A204.1 (cell line): ENCODE measurements around the gene ARHGAP19.

ENCODE experiments used
- FAIRE-seq: peaks from 2 replicates; lab custom pipeline; 2012; peaks lifted over from hg19 to GRCh38; lab: Jason Lieb, UNC

Gene ARHGAP19

DNA sequence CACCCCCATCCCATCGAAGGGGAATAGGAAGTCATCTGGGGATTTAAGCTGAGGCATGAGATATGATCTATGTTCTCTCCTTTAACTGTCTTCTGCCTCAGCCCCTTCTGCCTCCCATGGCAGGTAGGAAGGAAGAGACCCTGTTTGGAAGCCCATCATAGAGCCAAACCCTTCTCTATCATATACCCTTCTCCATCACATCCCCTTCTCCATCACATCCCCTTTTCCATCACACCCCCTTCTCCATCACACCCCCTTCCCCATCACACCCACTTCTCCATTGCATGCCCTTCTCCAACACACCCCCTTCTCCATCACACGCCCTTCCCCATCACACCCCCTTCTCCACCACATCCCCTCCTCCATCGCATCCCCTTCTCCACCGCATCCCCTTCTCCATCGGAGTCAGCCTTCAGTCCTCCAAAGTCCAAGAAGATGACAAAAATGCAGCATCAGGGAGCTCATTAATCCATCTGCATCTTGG, 99.4 kb downstream of the ARHGAP19 start:
- FAIRE-seq: no peak

DNA sequence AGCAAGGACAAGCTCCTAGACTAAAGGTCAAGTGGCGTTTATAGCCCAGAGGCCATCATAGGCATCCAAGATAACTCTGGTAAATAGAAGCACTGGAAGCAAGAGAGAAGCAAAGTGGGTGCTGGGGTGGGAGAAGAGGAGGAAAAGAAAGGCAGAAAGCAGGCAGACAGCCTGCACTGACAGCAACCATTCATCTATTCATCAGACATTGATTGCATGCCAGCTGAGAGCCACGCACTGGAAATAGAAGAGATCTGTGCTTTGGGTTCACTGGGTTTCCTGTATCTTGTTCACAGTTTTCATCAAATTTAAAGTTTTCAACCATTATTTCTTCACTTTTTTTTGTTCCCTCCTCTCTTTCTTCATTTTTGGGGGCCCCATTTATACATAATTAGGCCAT, 102.0 kb downstream of the ARHGAP19 start:
- FAIRE-seq: no peak

DNA sequence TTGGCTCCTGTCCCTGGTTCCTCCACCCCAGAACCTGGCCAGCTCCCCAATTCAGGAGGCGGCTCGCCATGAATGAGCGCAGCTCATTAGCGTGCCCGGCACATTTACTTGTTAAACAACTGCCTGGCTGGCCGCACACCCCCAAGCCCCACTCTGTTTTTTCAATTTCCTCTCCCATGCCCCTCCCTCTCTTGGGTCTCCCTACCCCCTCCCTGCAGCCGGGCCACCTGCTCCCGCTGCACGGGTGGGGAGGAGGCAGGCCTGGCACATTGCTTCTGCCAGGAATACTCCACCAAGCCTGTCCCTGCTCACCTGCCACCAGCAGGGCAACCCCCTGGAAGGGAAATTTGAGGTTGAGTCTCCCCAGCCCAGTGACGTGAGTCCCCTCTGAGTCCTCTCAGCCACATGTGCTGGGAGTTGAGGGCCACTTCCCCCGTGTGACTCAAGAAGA, 104.2 kb downstream of the ARHGAP19 start:
- FAIRE-seq: no peak

DNA sequence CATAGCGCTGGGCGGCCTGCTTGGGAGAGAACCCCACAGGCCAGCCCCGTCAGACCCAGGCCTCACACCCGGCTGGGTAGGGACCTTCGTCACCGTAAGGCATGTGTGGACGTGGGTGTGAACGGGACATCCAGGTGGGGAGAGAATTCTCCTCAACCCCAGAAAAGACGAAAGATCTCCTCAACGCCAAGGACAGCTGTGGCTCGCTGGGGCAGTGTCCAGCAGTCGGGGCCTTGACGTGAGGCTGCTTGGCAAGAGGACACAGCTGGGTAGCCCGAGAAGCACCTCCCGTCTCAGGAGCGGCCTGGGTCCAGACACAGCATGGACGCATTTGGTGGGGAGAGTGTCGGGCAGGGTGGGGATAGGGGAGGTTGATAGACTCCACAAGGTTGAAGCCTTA, 105.5 kb downstream of the ARHGAP19 start:
- FAIRE-seq: no peak

DNA sequence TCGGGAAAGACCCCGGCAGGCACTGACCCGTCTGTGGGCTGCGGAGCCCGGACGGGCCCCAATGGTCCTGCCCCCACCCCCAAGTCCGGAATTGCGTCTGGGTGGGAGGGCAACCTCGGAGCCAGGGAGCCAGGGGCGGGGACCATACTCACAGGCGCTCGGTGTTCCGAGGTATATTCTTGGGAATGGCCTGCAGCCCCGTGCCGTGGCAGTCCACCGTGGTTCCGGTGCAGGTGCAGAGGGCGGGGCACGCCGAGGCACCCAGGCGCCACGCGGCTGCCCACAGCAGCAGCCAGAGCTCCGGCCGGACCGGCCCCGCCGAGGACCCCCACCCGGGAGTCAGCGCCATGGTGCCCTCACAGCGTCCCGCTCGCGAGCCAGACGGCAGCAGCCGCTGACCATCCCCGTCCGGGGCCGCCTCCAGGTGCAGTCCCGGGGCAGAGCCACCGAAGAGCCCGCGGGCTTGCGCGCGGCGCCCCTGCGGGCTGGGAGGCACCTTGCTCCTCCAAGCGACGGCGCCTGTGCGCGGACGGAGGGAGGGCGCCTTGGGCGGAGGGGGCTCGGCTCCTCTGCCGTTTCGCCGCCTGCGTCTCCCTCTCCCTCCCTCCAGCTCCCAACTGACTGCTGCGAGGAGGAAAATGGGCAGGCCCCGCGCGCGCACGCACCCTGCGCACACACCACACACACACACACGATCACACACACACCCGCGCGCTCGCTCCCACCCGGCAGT, 106.9 kb downstream of the ARHGAP19 start, which contains the start of gene SLIT1:
Gene SLIT1, minus strand, starts transcription at position 634 of the 733 bp plus-strand sequence. Its CDS starts 285 bp downstream, at position 349.
- FAIRE-seq: no peak

DNA sequence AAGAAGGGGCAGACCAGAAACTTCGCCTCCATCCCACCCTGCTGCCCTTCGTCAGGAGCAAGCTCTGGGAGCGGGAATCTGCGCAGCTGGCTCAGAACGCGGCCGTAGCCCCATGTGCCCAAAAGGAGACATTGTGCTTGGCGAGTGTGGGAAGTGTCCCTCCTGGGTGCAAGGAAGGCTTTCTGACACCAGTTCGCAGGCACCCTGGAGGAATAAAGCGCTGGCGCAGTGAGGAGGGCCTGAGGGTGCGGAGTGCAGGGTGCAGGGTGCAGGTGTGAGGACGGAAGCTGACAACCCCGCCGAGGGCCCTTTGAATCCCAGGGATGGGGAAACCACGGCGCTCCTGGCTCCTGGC, 107.5 kb downstream of the ARHGAP19 start:
- no peak for FAIRE-seq

DNA sequence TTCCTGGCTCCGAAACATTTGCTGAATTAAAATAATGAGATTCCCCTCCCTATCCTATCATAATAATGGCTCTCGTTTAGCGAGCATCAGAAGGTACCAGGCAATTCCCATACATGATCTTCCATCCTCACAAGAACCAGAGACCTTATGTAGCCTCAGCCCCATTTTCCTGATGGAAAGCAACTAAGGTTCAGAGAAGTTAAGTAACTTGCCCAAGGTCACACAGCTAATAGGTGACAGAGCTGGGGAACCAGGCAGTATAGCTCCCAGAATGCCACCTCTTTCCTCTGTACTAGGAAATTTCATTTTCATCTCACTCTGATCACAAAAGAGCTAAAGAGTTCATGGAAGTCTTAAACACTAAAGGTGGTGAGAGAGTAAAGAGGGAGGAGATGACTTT, 109.1 kb downstream of the ARHGAP19 start:
- no peak for FAIRE-seq

DNA sequence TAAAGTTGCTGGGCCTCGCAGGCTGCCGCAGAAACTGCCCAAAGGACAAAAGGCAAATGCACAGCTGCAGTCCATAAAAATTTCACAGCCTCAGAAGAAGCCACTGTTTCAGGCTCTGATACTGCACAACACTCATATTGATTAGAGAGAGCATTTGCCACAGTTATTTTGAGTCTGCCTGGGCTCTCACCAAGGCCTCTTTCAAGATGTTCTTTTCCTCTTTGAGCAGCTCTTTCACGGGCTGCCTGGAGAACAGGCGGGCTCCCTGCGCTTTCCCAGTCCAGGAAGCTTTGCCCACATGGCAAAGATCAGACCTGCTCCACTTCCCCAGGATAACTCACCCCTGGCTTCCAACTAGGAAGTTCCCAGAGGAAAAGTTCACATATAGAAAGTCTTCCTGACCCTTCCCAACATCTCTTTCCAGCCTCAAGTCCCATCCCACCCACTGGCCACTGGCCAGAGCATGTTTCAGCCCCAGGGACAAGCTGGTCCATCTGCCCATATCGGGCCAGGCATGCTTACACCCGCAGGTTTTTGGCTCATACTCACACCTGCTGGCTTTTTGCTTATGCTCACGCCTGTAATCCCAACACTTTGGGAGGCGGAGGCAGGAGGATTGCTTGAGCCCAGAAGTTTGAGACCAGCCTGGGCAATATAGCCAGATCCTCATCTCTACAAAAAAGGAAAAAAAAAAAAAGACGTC, 110.0 kb downstream of the ARHGAP19 start:
- no peak for FAIRE-seq

DNA sequence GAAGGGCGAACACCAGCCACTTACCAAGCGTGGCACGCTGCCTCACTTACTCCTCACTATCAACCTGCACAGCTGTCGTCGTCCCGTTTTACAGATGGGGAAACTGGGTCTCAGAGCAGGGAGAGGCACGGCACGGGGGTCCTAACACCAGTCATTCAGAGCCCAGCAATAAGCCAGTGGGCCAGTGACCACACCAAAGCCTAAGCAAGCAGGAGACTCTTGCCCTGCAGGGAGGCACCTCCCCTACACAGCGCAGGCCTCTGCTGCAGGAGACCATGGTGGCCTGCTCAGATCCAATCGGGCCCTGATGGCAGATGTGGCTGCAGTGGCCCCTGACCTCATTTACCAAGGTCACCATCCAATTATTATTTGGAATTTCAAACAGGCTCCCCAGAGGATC, 111.5 kb downstream of the ARHGAP19 start:
- no peak for FAIRE-seq

DNA sequence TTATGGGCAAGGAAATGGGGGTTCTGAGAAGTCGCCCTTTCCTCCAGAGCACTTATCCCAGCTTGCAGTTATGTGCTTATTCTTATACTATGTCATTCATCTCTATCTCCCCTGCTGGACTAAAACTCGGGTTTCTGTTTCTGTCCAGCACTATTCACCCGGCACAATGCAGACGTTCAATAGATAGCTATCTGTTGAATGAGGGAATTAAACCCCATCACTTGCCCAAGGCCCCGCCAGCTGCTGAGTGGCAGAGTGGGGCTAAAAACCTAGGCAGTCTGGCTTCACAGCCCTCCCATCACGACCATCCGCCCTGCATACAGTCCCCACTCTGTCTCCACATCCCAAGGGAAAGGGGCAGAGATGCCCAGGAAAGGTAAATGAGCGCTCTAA, 112.1 kb downstream of the ARHGAP19 start:
- FAIRE-seq: no peak

DNA sequence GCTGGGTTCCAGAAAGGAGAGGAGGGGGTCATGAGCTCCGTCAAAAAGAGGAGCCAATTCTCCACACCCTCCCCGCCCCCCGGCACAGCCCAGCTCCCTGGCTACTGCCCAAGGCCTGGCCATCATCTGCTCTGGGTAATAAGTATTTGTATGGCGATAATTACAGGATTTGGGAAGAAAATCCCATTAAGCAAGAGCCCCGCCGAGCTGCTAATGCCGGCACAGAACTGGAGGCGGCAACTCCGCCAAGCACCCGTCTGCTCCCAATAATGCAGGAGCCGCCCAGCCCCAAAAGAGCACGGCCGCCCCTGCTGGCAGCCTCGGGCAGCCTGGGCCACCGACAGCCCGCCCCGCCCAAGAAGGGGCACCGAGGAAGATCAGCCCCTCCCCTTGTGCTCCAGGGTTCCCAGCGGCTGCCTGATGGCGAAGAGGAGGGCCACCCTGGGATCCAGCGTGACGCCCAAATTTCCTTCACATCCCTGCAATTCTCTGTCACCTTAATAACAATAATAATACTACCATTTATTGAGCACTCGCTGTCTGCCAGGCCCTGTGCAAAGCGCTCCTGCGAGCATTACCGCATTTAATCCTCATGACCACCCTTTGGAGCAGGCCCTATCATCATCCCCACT, 112.6 kb downstream of the ARHGAP19 start:
- FAIRE-seq: no peak

DNA sequence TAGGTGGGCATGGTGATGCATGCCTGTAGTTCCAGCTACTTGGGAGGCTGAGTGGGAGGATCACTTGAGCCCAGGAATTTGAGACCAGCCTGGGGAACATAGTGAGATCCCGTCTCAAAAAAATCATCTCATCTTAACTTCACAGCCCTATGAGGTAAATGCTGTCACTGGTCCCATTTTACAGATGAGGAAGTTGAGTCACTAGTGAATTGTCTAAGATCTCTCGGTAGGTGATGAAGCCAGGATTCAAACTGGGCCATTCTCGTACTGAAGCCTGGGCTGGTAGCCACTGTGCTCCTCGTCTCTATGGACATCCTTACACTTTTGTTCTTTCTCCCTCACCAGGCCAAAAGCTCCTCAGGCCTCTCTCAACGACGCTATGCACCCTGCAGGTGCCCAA, 113.1 kb downstream of the ARHGAP19 start:
- no peak for FAIRE-seq

DNA sequence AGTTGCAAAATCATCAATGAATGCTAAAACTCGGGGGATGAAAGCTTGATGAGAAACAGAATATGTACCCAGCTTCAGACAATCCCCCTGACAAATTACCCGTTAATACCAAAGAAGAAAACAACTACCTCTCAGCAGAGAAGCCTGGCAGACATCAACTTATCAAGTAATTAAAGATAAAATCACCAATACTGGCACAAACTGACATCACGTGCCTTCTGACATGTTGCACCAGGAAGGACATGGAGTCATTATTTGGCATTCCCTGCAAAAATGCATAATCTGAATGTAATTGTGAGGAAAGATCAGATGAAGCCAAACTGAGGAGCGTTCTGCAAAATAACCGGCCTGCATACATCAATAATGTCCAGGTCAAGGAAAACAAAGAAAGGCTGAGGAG, 114.4 kb downstream of the ARHGAP19 start:
- no peak for FAIRE-seq

DNA sequence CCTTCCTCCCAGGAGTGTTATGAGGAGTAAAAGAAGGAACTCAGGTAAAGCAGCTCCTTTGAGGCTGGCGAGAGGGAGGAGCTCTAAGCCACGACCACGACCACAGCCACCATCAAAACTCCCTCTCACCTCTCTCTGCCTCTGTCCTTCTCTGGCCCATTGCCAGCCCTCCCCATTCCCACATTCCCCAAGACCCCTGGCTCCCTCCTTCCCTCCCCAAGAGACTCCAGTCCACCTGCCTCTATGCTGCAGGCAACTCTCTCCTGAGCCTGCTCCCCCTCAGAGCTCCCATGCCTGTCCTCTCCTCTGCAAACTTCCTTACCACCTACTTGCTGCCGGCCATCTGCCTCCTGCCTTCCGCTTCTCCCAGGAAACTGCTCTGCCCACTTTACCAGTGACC, 116.2 kb downstream of the ARHGAP19 start:
- no peak for FAIRE-seq

DNA sequence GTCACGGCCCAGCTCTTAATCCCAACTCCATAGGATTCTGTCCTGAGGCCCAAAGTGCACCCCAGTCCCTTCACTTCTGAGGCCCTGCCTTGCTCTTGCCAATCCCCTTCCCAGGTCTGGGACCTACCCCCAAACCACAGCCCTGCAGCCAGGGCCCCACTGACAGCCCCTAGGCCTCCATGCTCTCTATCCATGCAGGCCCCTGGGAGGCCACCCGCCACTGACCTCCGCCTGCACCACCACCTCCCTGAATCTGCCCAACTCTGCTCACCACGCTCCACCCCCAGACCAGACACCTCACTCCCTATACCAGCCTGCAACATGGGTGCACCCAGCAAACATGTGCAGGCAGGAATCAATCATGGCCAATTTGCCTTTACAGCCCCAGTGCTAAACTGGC, 116.9 kb downstream of the ARHGAP19 start:
- FAIRE-seq: no peak

DNA sequence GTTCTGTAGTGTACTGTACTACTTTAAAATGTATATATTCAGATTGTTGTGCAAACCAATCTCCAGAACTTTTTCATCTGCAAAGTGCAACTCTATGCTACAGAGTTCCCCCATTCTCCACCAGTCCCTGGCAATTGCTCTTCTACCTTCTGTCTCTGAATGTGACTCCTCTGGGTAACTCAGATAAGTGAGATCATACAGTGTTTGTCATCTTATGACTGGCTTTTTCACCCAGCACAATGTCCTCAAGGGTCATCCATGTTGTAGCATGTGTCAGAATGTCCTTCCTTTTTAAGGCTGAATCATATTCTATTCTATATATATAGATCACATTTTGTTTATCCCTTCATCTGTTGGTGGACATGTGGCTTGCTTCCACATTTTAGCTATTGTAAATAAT, 117.5 kb downstream of the ARHGAP19 start:
- FAIRE-seq: no peak

DNA sequence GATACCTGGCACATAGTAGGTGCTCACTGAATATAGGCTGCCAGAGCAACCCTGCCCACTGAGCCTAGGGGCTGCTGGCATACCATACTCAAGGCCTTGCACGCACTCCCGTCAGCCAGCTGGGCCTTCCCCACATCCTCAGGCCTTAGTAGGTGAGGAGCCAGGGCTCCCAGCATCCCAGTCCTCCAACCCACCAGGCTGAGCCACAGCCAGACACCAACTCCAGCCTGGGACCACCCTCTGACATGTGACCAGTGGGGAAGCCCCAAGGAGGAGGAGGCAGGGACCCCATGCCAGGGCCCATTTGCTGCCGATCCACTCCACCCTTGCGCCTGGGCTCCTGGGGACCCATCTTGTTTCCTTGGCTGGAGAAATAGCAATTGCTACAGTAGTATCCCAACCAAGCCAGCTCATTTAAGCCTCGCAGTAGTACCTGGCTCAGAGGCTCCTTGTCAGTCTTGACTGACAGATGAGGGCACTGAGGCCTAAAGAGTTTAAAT, 118.1 kb downstream of the ARHGAP19 start:
- no peak for FAIRE-seq

DNA sequence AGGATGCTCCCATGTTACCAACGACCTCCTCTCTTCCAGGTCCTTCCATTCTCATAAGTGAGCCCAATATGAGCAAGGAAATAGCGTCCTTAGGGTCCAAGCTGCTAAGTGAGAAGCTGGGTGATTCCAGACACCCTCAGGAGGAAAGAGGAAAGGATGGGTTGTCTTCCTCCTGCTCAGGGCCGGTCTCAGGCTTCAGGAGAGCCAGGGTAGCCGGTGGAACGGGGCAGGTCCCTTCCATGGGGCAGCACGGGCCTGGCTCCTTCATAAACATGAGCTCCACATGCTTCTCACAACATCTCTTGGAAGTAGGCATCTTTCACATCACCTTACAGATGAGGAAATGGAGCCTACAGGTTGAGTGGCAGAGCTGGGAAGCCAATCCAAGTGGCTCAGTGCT, 119.4 kb downstream of the ARHGAP19 start:
- FAIRE-seq: no peak
